ENCODE measurements around the gene CCDC38. TPM values are rescaled to one million over a fixed set of nuclear protein-coding genes. Genes with fewer than 3 reads are reported as not detected.
"Not testable (repeated sequence)": the region's sequence is repeated elsewhere in the genome, so short reads cannot be mapped to it uniquely, and the experiment has no call there.

Gene CCDC38
- total RNA-seq, 1 donor from 2014 or later, result not detected

- no peak overlapping the region for H3K27ac ChIP-seq (ENCODE audit: low read depth, low read length)
- H3K36me3 ChIP-seq (ENCODE audit: control insufficient read depth in 3 of 3, insufficient read depth in 3 of 3, low read length in 3 of 3), result no peaks in the 10 kb centered on the region
- H3K4me3 ChIP-seq (ENCODE audit: low read length in 3 of 3), result no peak overlapping the region
- H3K4me1 ChIP-seq (ENCODE audit: control insufficient read depth in 3 of 3, insufficient read depth in 3 of 3, low read length in 3 of 3), result no peaks in the 10 kb centered on the region
- no peaks in the 10 kb centered on the region for H3K9me3 ChIP-seq (ENCODE audit: control insufficient read depth in 3 of 3, low read length in 3 of 3)
- no peaks in the 10 kb centered on the region for H3K27me3 ChIP-seq (ENCODE audit: control insufficient read depth in 3 of 3, insufficient read depth in 3 of 3, low read length in 3 of 3)
- no peak overlapping the region for H3K9ac ChIP-seq (ENCODE audit: low read depth in 1 of 3, low read length in 3 of 3)
These were observed 35.9 kb upstream of the CCDC38 start for GRCh38 chr12:95978351-95978750.

GRCh38 chr12:95977764-95978305, 35.4 kb upstream of the CCDC38 start:
- Histone ChIP-seq H3K27me3 (ENCODE audit: control insufficient read depth in 3 of 3, insufficient read depth in 3 of 3, low read length in 3 of 3) (no peaks in the 10 kb centered on the region), H3K27ac (ENCODE audit: low read depth, low read length) (no peak overlapping the region), H3K4me3 (ENCODE audit: low read length in 3 of 3) (no peak overlapping the region), H3K36me3 (ENCODE audit: control insufficient read depth in 3 of 3, insufficient read depth in 3 of 3, low read length in 3 of 3) (no peaks in the 10 kb centered on the region), H3K9ac (ENCODE audit: low read depth in 1 of 3, low read length in 3 of 3) (no peak overlapping the region), H3K9me3 (ENCODE audit: control insufficient read depth in 3 of 3, low read length in 3 of 3) (no peaks in the 10 kb centered on the region), H3K4me1 (ENCODE audit: control insufficient read depth in 3 of 3, insufficient read depth in 3 of 3, low read length in 3 of 3) (no peaks in the 10 kb centered on the region)

- H3K4me3 ChIP-seq (ENCODE audit: low read length in 3 of 3), result no peak overlapping the region
- H3K27ac ChIP-seq (ENCODE audit: low read depth, low read length), result no peak overlapping the region
- H3K9ac ChIP-seq (ENCODE audit: low read depth in 1 of 3, low read length in 3 of 3), result no peak overlapping the region
- H3K36me3 ChIP-seq (ENCODE audit: control insufficient read depth in 3 of 3, insufficient read depth in 3 of 3, low read length in 3 of 3), result no peaks in the 10 kb centered on the region
- no peaks in the 10 kb centered on the region for H3K27me3 ChIP-seq (ENCODE audit: control insufficient read depth in 3 of 3, insufficient read depth in 3 of 3, low read length in 3 of 3)
- H3K4me1 ChIP-seq (ENCODE audit: control insufficient read depth in 3 of 3, insufficient read depth in 3 of 3, low read length in 3 of 3), result no peaks in the 10 kb centered on the region
- H3K9me3 ChIP-seq (ENCODE audit: control insufficient read depth in 3 of 3, low read length in 3 of 3), result no peaks in the 10 kb centered on the region
These were observed 34.0 kb upstream of the CCDC38 start for GRCh38 chr12:95976416-95976832.

GRCh38 chr12:95975491-95975890, 33.1 kb upstream of the CCDC38 start:
- no peaks in the 10 kb centered on the region for H3K4me1 ChIP-seq (ENCODE audit: control insufficient read depth in 3 of 3, insufficient read depth in 3 of 3, low read length in 3 of 3)
- H3K4me3 ChIP-seq (ENCODE audit: low read length in 3 of 3), result no peak overlapping the region
- H3K9ac ChIP-seq (ENCODE audit: low read depth in 1 of 3, low read length in 3 of 3), result no peak overlapping the region
- no peaks in the 10 kb centered on the region for H3K27me3 ChIP-seq (ENCODE audit: control insufficient read depth in 3 of 3, insufficient read depth in 3 of 3, low read length in 3 of 3)
- H3K36me3 ChIP-seq (ENCODE audit: control insufficient read depth in 3 of 3, insufficient read depth in 3 of 3, low read length in 3 of 3), result no peaks in the 10 kb centered on the region
- H3K9me3 ChIP-seq (ENCODE audit: control insufficient read depth in 3 of 3, low read length in 3 of 3), result no peaks in the 10 kb centered on the region
- H3K27ac ChIP-seq (ENCODE audit: low read depth, low read length), result no peak overlapping the region

GRCh38 chr12:95974358-95974757, 31.9 kb upstream of the CCDC38 start:
- Histone ChIP-seq H3K4me3 (ENCODE audit: low read length in 3 of 3) (no peak overlapping the region), H3K9me3 (ENCODE audit: control insufficient read depth in 3 of 3, low read length in 3 of 3) (no peaks in the 10 kb centered on the region)

GRCh38 chr12:95972832-95973456, 30.5 kb upstream of the CCDC38 start:
- Histone ChIP-seq H3K4me1 (ENCODE audit: control insufficient read depth in 3 of 3, insufficient read depth in 3 of 3, low read length in 3 of 3) (no peaks in the 10 kb centered on the region), H3K27me3 (ENCODE audit: control insufficient read depth in 3 of 3, insufficient read depth in 3 of 3, low read length in 3 of 3) (no peaks in the 10 kb centered on the region), H3K4me3 (ENCODE audit: low read length in 3 of 3) (no peak overlapping the region), H3K9ac (ENCODE audit: low read depth in 1 of 3, low read length in 3 of 3) (no peak overlapping the region), H3K36me3 (ENCODE audit: control insufficient read depth in 3 of 3, insufficient read depth in 3 of 3, low read length in 3 of 3) (no peaks in the 10 kb centered on the region), H3K9me3 (ENCODE audit: control insufficient read depth in 3 of 3, low read length in 3 of 3) (no peaks in the 10 kb centered on the region), H3K27ac (ENCODE audit: low read depth, low read length) (no peak overlapping the region)

More at GRCh38 chr12:95974358-95974757, 31.9 kb upstream of the CCDC38 start:
- no peaks in the 10 kb centered on the region for H3K36me3 ChIP-seq (ENCODE audit: control insufficient read depth in 3 of 3, insufficient read depth in 3 of 3, low read length in 3 of 3)
- no peaks in the 10 kb centered on the region for H3K4me1 ChIP-seq (ENCODE audit: control insufficient read depth in 3 of 3, insufficient read depth in 3 of 3, low read length in 3 of 3)
- H3K27me3 ChIP-seq (ENCODE audit: control insufficient read depth in 3 of 3, insufficient read depth in 3 of 3, low read length in 3 of 3), result no peaks in the 10 kb centered on the region
- H3K27ac ChIP-seq (ENCODE audit: low read depth, low read length), result no peak overlapping the region
- no peak overlapping the region for H3K9ac ChIP-seq (ENCODE audit: low read depth in 1 of 3, low read length in 3 of 3)

GRCh38 chr12:95970905-95971304, 28.5 kb upstream of the CCDC38 start:
- Histone ChIP-seq H3K9ac (ENCODE audit: low read depth in 1 of 3, low read length in 3 of 3) (no peak overlapping the region), H3K4me1 (ENCODE audit: control insufficient read depth in 3 of 3, insufficient read depth in 3 of 3, low read length in 3 of 3) (no peaks in the 10 kb centered on the region), H3K4me3 (ENCODE audit: low read length in 3 of 3) (no peak overlapping the region), H3K36me3 (ENCODE audit: control insufficient read depth in 3 of 3, insufficient read depth in 3 of 3, low read length in 3 of 3) (peaks cover 0 to 4% (median 3%) of the 10 kb centered on the region in 3 donors), H3K27me3 (ENCODE audit: control insufficient read depth in 3 of 3, insufficient read depth in 3 of 3, low read length in 3 of 3) (no peaks in the 10 kb centered on the region), H3K27ac (ENCODE audit: low read depth, low read length) (no peak overlapping the region), H3K9me3 (ENCODE audit: control insufficient read depth in 3 of 3, low read length in 3 of 3) (no peaks in the 10 kb centered on the region)

- not testable (repeated sequence) for H3K9ac ChIP-seq (ENCODE audit: low read depth in 1 of 3, low read length in 3 of 3); H3K4me1 ChIP-seq (ENCODE audit: control insufficient read depth in 3 of 3, insufficient read depth in 3 of 3, low read length in 3 of 3); H3K36me3 ChIP-seq (ENCODE audit: control insufficient read depth in 3 of 3, insufficient read depth in 3 of 3, low read length in 3 of 3); H3K4me3 ChIP-seq (ENCODE audit: low read length in 3 of 3); H3K27me3 ChIP-seq (ENCODE audit: control insufficient read depth in 3 of 3, insufficient read depth in 3 of 3, low read length in 3 of 3); H3K9me3 ChIP-seq (ENCODE audit: control insufficient read depth in 3 of 3, low read length in 3 of 3); H3K27ac ChIP-seq (ENCODE audit: low read depth, low read length)
These were observed 26.7 kb upstream of the CCDC38 start for GRCh38 chr12:95969116-95969515.

GRCh38 chr12:95967301-95967700, 24.9 kb upstream of the CCDC38 start:
- no peaks in the 10 kb centered on the region for H3K27me3 ChIP-seq (ENCODE audit: control insufficient read depth in 3 of 3, insufficient read depth in 3 of 3, low read length in 3 of 3)

GRCh38 chr12:95966287-95966870, 24.0 kb upstream of the CCDC38 start:
- Histone ChIP-seq H3K4me1 (ENCODE audit: control insufficient read depth in 3 of 3, insufficient read depth in 3 of 3, low read length in 3 of 3) (no peaks in the 10 kb centered on the region), H3K4me3 (ENCODE audit: low read length in 3 of 3) (no peak overlapping the region), H3K9ac (ENCODE audit: low read depth in 1 of 3, low read length in 3 of 3) (no peak overlapping the region), H3K27me3 (ENCODE audit: control insufficient read depth in 3 of 3, insufficient read depth in 3 of 3, low read length in 3 of 3) (no peaks in the 10 kb centered on the region), H3K9me3 (ENCODE audit: control insufficient read depth in 3 of 3, low read length in 3 of 3) (no peaks in the 10 kb centered on the region), H3K36me3 (ENCODE audit: control insufficient read depth in 3 of 3, insufficient read depth in 3 of 3, low read length in 3 of 3) (peaks cover 0 to 4% (median 3%) of the 10 kb centered on the region in 3 donors), H3K27ac (ENCODE audit: low read depth, low read length) (no peak overlapping the region)

More at GRCh38 chr12:95967301-95967700, 24.9 kb upstream of the CCDC38 start:
- Histone ChIP-seq H3K4me1 (ENCODE audit: control insufficient read depth in 3 of 3, insufficient read depth in 3 of 3, low read length in 3 of 3) (no peaks in the 10 kb centered on the region), H3K9ac (ENCODE audit: low read depth in 1 of 3, low read length in 3 of 3) (no peak overlapping the region), H3K4me3 (ENCODE audit: low read length in 3 of 3) (no peak overlapping the region), H3K36me3 (ENCODE audit: control insufficient read depth in 3 of 3, insufficient read depth in 3 of 3, low read length in 3 of 3) (peaks cover 0 to 4% (median 3%) of the 10 kb centered on the region in 3 donors), H3K27ac (ENCODE audit: low read depth, low read length) (no peak overlapping the region), H3K9me3 (ENCODE audit: control insufficient read depth in 3 of 3, low read length in 3 of 3) (no peaks in the 10 kb centered on the region)

Measured in skeletal muscle tissue (tissue), 4 donors.